ENCODE data around the gene ZFAND3. TPM values are rescaled to one million over a fixed set of nuclear protein-coding genes. Genes with fewer than 3 reads are reported as not detected.

Gene ZFAND3
- total RNA-seq, 1 donor from 2014 or later, result 56.3 TPM

DNA sequence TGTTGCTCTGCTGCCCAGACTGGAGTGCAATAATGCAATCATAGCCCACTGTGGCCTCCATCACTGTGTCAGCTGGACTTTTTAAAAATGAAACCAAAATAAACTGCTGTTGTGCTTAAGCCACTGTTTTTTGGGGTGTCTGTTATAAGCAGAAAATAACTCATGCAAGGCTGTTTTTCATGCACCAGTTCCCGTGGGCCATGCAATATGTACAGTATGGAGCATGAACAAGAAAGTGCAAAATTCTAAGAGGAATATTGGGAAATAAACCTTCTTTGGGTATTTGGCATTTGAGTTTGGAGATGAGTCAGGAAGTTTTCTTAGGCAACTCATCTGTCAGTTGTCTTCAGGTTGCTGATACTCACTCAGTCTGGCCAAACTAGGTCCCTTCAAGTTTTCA lies 14.9 kb upstream of the ZFAND3 start:
- POLR2A ChIA-PET, result no interaction called here
- no peaks in the 10 kb centered on the region for H3K4me1 Mint-ChIP-seq
- ATAC-seq (ENCODE audit: low read depth) (no peak), DNase-seq (no peak)
- no peaks in the 10 kb centered on the region for H3K9me3 Mint-ChIP-seq
- peaks cover 12% of the 10 kb centered on the region for H3K27me3 Mint-ChIP-seq
- intact Hi-C loops (cut with micrococcal nuclease), result no loop called here
- H3K27ac Mint-ChIP-seq, result no peak overlapping the region
- TF ChIP-seq CTCF (IDR thresholded peaks at IDR 0.05), result no peak
- CTCF ChIA-PET, result no interaction called here
- no peak overlapping the region for H3K4me3 Mint-ChIP-seq
- H3K36me3 Mint-ChIP-seq (ENCODE audit: low read depth), result no peaks in the 10 kb centered on the region

DNA sequence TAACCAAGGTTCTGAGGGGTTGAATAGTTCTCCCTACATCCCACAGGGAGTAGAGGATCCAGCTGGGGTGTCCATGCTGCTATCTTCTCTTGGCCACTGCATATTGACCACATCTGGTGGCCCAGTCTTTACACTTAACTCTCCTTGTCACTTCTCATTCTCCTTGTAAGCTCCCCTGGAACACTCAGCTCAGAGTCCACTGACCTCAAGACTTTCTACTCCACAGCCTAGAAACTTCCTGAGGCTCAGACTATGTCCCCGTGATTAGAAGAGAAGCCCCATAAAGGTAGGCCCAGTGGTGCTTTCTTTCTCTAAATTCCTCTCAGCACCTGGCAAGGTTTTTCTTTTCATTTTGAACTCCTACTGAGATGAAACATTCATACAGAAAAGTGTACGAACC lies 13.3 kb upstream of the ZFAND3 start:
- Mint-ChIP-seq H3K27ac (no peak overlapping the region), H3K36me3 (ENCODE audit: low read depth) (no peaks in the 10 kb centered on the region), H3K4me1 (no peaks in the 10 kb centered on the region), H3K27me3 (peaks cover 12% of the 10 kb centered on the region), H3K9me3 (no peaks in the 10 kb centered on the region), H3K4me3 (no peak overlapping the region)
- POLR2A ChIA-PET, result no interaction called here
- TF ChIP-seq CTCF (IDR thresholded peaks at IDR 0.05), result no peak
- CTCF ChIA-PET, result no interaction called here
- intact Hi-C loops (cut with micrococcal nuclease), result no loop called here
- no peak for DNase-seq
- no peak for ATAC-seq (ENCODE audit: low read depth)

- CTCF ChIA-PET, result no interaction called here
Measured at GRCh38 chr6:37807656-37808055, 11.9 kb upstream of the ZFAND3 start.

DNA sequence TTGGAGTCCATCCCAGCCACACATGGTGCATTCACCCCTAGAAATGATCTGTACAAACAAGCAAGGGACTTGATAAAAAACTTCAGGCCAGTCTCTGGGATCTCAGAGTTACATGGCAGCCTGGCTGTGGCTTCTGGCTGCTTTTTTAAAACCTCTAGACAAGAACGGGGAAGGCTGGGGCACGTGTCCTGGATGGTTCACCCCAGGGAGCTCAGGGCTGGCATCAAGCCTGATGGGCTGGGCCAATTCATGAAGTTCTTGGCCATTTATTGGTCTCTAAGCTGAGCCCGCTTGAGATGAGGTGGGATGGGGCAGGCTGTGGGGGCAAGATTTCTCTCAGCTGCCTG lies 10.4 kb upstream of the ZFAND3 start:
- H3K4me1 Mint-ChIP-seq, result no peaks in the 10 kb centered on the region
- DNase-seq (no peak), ATAC-seq (ENCODE audit: low read depth) (no peak)
- H3K4me3 Mint-ChIP-seq, result no peak overlapping the region
- ChIA-PET POLR2A (no interaction called here), CTCF (no interaction called here)
- intact Hi-C loops (cut with micrococcal nuclease), result no loop called here
- peaks cover 12% of the 10 kb centered on the region for H3K27me3 Mint-ChIP-seq
- no peak for TF ChIP-seq CTCF (IDR thresholded peaks at IDR 0.05)
- H3K27ac Mint-ChIP-seq, result no peak overlapping the region
- H3K36me3 Mint-ChIP-seq (ENCODE audit: low read depth), result no peaks in the 10 kb centered on the region
- H3K9me3 Mint-ChIP-seq, result no peaks in the 10 kb centered on the region

More at GRCh38 chr6:37807656-37808055, 11.9 kb upstream of the ZFAND3 start:
- Mint-ChIP-seq H3K27ac (no peak overlapping the region), H3K4me3 (no peak overlapping the region), H3K9me3 (no peaks in the 10 kb centered on the region), H3K36me3 (ENCODE audit: low read depth) (no peaks in the 10 kb centered on the region), H3K27me3 (peaks cover 12% of the 10 kb centered on the region), H3K4me1 (no peaks in the 10 kb centered on the region)
- DNase-seq (no peak), ATAC-seq (ENCODE audit: low read depth) (no peak)
- intact Hi-C loops (cut with micrococcal nuclease), result no loop called here
- POLR2A ChIA-PET, result no interaction called here
- no peak for TF ChIP-seq CTCF (IDR thresholded peaks at IDR 0.05)

DNA sequence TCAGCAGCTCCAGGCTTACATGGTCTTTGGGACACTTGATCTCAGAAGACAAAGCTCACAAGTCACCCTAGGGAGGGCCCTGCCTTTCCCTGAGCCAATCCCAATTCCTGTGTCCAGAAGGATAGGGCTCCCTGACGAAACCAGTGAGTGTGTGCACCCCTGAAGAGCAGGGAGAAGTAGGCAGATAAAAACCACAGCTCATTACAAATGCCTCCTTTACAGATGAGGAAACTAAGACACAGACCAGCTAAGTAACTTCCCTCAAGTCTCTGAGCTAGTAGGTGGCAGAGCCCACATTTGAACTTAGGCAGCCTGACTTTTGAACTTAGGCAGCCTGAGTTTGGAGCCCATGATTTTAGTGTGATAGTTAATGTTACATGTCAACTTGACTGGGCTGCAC lies 6.7 kb upstream of the ZFAND3 start:
- intact Hi-C loops (cut with micrococcal nuclease), result no loop called here
- Mint-ChIP-seq H3K4me3 (no peak overlapping the region), H3K27ac (no peak overlapping the region), H3K4me1 (peaks cover 8% of the 10 kb centered on the region), H3K36me3 (ENCODE audit: low read depth) (no peaks in the 10 kb centered on the region), H3K9me3 (no peaks in the 10 kb centered on the region), H3K27me3 (peaks cover 8% of the 10 kb centered on the region)
- POLR2A ChIA-PET, result interaction anchor here (0.5 to 0.7 kb wide), 2 partner anchors 167 to 584 kb away, joined by 3 to 8 read pairs; no protein-coding TSS in a partner anchor
- no peak for TF ChIP-seq CTCF (IDR thresholded peaks at IDR 0.05)
- DNase-seq, result no peak
- CTCF ChIA-PET, result no interaction called here
- no peak for ATAC-seq (ENCODE audit: low read depth)
